Superior temporal gyrus (tissue), 1 donor: Measurements from ENCODE around the gene CDH9.
A peak's percentile ranks its signal among the peaks of the same experiment; 100 is the strongest.
"Not testable (repeated sequence)": the region's sequence is repeated elsewhere in the genome, so short reads cannot be mapped to it uniquely, and the experiment has no call there.

Experiments used
- DNase-seq: peaks from one replicate; pipeline ENCODE4 v3.0.0-alpha.2; 2016; ENCODE audit errors: extremely low spot score

Gene CDH9

GRCh38 chr5:26948921-26949320 lies 89.5 kb downstream of the CDH9 start:
- no peak for DNase-seq

- DNase-seq, result no peak
These were observed 92.5 kb downstream of the CDH9 start for GRCh38 chr5:26945901-26946300.

- no peak for DNase-seq
These were observed 95.9 kb downstream of the CDH9 start for GRCh38 chr5:26942481-26942880.

- DNase-seq, result no peak
These were observed 97.4 kb downstream of the CDH9 start for GRCh38 chr5:26940994-26941393.

GRCh38 chr5:26932238-26932637 lies 106.1 kb downstream of the CDH9 start:
- no peak for DNase-seq

- no peak for DNase-seq
These were observed 116.9 kb downstream of the CDH9 start for GRCh38 chr5:26921439-26921838.

- no peak for DNase-seq
These were observed 134.9 kb downstream of the CDH9 start for GRCh38 chr5:26903469-26903868.

- DNase-seq, result no peak
These were observed 143.6 kb downstream of the CDH9 start for GRCh38 chr5:26894719-26895263.

GRCh38 chr5:26893078-26893477 lies 145.3 kb downstream of the CDH9 start:
- DNase-seq, result no peak

- DNase-seq, result no peak
These were observed 148.6 kb downstream of the CDH9 start for GRCh38 chr5:26889815-26890214.

- DNase-seq, result no peak
These were observed 153.9 kb downstream of the CDH9 start for GRCh38 chr5:26884481-26884880.

- DNase-seq, result no peak
These were observed 155.0 kb downstream of the CDH9 start for GRCh38 chr5:26883375-26883774.

GRCh38 chr5:26881901-26882300 lies 156.5 kb downstream of the CDH9 start:
- DNase-seq, result no peak

- DNase-seq, result no peak
These were observed 161.2 kb downstream of the CDH9 start for GRCh38 chr5:26877154-26877553.

- DNase-seq, result no peak
These were observed 166.0 kb downstream of the CDH9 start for GRCh38 chr5:26872337-26872736.

GRCh38 chr5:26869781-26870180 lies 168.6 kb downstream of the CDH9 start:
- DNase-seq, result no peak

GRCh38 chr5:26868504-26868903 lies 169.9 kb downstream of the CDH9 start:
- no peak for DNase-seq

- DNase-seq, result no peak
These were observed 174.3 kb downstream of the CDH9 start for GRCh38 chr5:26864061-26864460.

- no peak for DNase-seq
These were observed 182.1 kb downstream of the CDH9 start for GRCh38 chr5:26856238-26856637.

GRCh38 chr5:26852450-26852849 lies 185.9 kb downstream of the CDH9 start:
- not testable (repeated sequence) for DNase-seq

- no peak for DNase-seq
These were observed 191.2 kb downstream of the CDH9 start for GRCh38 chr5:26847041-26847736.

- no peak for DNase-seq
These were observed 194.7 kb downstream of the CDH9 start for GRCh38 chr5:26843677-26844076.

GRCh38 chr5:26833596-26833995 lies 204.8 kb downstream of the CDH9 start:
- peak; percentile 41 for DNase-seq
